ENCODE measurements around the gene GRB2. TPM values are rescaled to one million over a fixed set of nuclear protein-coding genes. Genes with fewer than 3 reads are reported as not detected.
"Not testable (repeated sequence)": the region's sequence is repeated elsewhere in the genome, so short reads cannot be mapped to it uniquely, and the experiment has no call there.

GRB2 gene
- total and polyA plus RNA-seq, 5 donors from 2014 or later, result 131 to 152 (median 141) TPM

DNA sequence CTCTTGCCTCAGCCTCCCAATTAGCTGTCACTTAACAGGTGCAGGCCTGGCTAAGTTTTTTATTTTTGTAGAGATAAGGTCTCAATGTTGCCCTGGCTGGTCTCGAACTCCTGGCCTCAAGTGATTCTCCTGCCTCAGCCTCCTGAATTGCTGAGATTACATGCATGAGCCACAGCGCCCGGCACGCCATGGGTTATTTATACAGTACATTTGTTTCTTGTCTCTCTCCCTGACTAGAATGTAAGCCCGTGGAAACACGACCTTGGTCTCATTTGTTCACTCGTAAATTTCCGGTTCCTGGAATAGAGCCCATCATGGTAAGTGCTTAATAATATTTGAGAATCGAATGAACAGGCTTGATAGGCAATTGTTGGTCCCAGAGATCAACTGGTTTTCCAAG is 118.3 kb downstream of the GRB2 start:
- Histone ChIP-seq H3K27me3 (ENCODE audit: control insufficient read depth, insufficient read depth, low read length) (no peaks in the 10 kb centered on the region), H3K36me3 (ENCODE audit: control insufficient read depth, insufficient read depth, low read length) (peaks cover 14% of the 10 kb centered on the region), H3K4me3 (ENCODE audit: low read depth, low read length) (no peak overlapping the region), H3K27ac (ENCODE audit: insufficient read depth, low read length, poor library complexity, severe bottlenecking) (no peak overlapping the region), H3K4me1 (ENCODE audit: control insufficient read depth, insufficient read depth, low read length, poor library complexity, severe bottlenecking) (peaks cover 15% of the 10 kb centered on the region), H3K9me3 (ENCODE audit: control insufficient read depth in 2 of 2, low read length in 2 of 2) (no peaks in the 10 kb centered on the region)
- DNase-seq (no peak), ATAC-seq (ENCODE audit: low read depth in 2 of 2) (no peak)
- Mint-ChIP-seq H3K27me3 (no peaks in the 10 kb centered on the region), H3K9me3 (no peaks in the 10 kb centered on the region), H3K4me1 (peaks cover 4 to 21% (median 12%) of the 10 kb centered on the region in 4 donors), H3K36me3 (peaks cover 6% of the 10 kb centered on the region), H3K4me3 (peak overlapping the region in 2 of 4 donors; percentile 16 to 75), H3K27ac (peak overlapping the region in 2 of 3 donors; percentile 31 to 74)

DNA sequence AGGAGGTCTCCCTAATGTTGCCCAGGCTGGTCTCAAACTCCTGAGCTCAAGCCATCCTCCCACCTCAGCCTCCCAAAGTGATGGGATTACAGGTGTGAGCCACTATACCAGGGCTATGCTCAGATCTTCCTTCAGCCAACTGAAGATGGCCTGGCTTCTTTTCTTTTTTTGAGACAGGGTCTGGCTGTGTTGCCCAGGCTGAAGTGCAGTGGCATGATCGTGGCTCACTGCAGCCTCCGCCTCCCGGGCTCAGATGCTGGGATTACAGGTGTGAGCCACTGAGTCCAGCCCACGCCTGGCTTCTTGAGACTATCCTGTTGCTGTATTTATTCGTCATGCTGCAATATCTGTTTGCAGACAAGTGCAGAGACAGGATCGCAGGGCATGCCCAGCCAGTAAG is 120.4 kb downstream of the GRB2 start:
- no peak overlapping the region for H3K4me3 ChIP-seq (ENCODE audit: low read depth, low read length)
- Mint-ChIP-seq H3K9me3 (no peaks in the 10 kb centered on the region), H3K27ac (no peak overlapping the region), H3K4me1 (peaks cover 4 to 20% (median 11%) of the 10 kb centered on the region in 4 donors), H3K36me3 (peaks cover 11% of the 10 kb centered on the region), H3K4me3 (peak overlapping the region in 1 of 4 donors; percentile 24), H3K27me3 (no peaks in the 10 kb centered on the region)
- H3K36me3 ChIP-seq (ENCODE audit: control insufficient read depth, insufficient read depth, low read length), result peaks cover 18% of the 10 kb centered on the region
- DNase-seq (no peak), ATAC-seq (ENCODE audit: low read depth in 2 of 2) (no peak)
- H3K27ac ChIP-seq (ENCODE audit: insufficient read depth, low read length, poor library complexity, severe bottlenecking), result no peak overlapping the region
- H3K9me3 ChIP-seq (ENCODE audit: control insufficient read depth in 2 of 2, low read length in 2 of 2), result no peaks in the 10 kb centered on the region
- no peaks in the 10 kb centered on the region for H3K27me3 ChIP-seq (ENCODE audit: control insufficient read depth, insufficient read depth, low read length)
- peaks cover 10% of the 10 kb centered on the region for H3K4me1 ChIP-seq (ENCODE audit: control insufficient read depth, insufficient read depth, low read length, poor library complexity, severe bottlenecking)

DNA sequence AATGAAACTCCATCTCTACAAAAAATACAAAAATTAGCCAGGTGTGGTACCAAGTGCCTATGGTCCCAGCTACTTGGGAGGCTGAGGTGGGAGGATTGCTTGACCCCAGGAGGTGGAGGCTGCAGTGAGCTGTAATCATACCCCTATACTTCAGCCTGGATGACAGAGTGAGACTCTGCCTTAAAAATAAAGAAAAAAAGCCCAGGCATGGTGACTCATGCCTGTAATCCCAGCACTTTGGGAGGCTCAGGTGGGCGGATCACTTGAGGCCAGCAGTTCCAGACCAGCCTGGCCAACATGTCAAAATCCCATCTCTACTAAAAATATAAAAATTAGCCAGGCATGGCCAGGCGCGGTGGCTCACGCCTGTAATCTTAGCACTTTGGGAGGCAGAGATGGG is 125.3 kb downstream of the GRB2 start:
- not testable (repeated sequence) for H3K27ac ChIP-seq (ENCODE audit: insufficient read depth, low read length, poor library complexity, severe bottlenecking); ATAC-seq (ENCODE audit: low read depth in 2 of 2); H3K4me3 ChIP-seq (ENCODE audit: low read depth, low read length); H3K27me3 Mint-ChIP-seq; H3K4me1 Mint-ChIP-seq; H3K4me3 Mint-ChIP-seq; H3K27me3 ChIP-seq (ENCODE audit: control insufficient read depth, insufficient read depth, low read length); H3K36me3 ChIP-seq (ENCODE audit: control insufficient read depth, insufficient read depth, low read length); H3K4me1 ChIP-seq (ENCODE audit: control insufficient read depth, insufficient read depth, low read length, poor library complexity, severe bottlenecking); DNase-seq; H3K9me3 Mint-ChIP-seq; H3K9me3 ChIP-seq (ENCODE audit: control insufficient read depth in 2 of 2, low read length in 2 of 2); H3K27ac Mint-ChIP-seq
- peaks cover 11% of the 10 kb centered on the region for H3K36me3 Mint-ChIP-seq

DNA sequence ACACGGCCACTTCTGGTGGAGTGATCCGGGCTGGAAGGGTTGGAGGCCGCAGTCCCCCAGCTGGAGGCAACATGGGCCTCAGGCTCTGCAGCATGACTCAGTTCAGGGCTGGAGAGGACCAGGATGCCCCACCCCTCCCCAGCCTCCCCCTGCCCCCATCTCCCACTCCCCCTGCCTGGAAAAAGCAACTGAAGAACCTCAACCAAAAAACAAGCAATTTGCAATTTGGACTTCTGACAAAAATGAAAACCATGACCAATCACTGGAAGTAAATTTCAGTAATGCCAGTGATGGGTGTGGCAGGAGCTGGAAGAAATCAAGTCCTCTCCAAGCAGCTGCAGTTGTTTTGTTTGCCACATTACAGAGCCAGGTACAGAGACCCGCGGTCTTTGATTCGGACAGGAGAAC is 127.8 kb downstream of the GRB2 start:
- Mint-ChIP-seq H3K9me3 (peaks cover 0 to 2% (median 0%) of the 10 kb centered on the region in 7 donors), H3K36me3 (peaks cover 8% of the 10 kb centered on the region), H3K27me3 (no peaks in the 10 kb centered on the region), H3K4me3 (no peak overlapping the region), H3K27ac (no peak overlapping the region), H3K4me1 (peaks cover 0 to 16% (median 2%) of the 10 kb centered on the region in 4 donors)
- no peak overlapping the region for H3K27ac ChIP-seq (ENCODE audit: insufficient read depth, low read length, poor library complexity, severe bottlenecking)
- H3K4me3 ChIP-seq (ENCODE audit: low read depth, low read length), result no peak overlapping the region
- DNase-seq, result no peak
- H3K9me3 ChIP-seq (ENCODE audit: control insufficient read depth in 2 of 2, low read length in 2 of 2), result no peaks in the 10 kb centered on the region
- ATAC-seq (ENCODE audit: low read depth in 2 of 2), result no peak
- H3K27me3 ChIP-seq (ENCODE audit: control insufficient read depth, insufficient read depth, low read length), result no peaks in the 10 kb centered on the region
- peaks cover 3% of the 10 kb centered on the region for H3K4me1 ChIP-seq (ENCODE audit: control insufficient read depth, insufficient read depth, low read length, poor library complexity, severe bottlenecking)
- peaks cover 5% of the 10 kb centered on the region for H3K36me3 ChIP-seq (ENCODE audit: control insufficient read depth, insufficient read depth, low read length)

DNA sequence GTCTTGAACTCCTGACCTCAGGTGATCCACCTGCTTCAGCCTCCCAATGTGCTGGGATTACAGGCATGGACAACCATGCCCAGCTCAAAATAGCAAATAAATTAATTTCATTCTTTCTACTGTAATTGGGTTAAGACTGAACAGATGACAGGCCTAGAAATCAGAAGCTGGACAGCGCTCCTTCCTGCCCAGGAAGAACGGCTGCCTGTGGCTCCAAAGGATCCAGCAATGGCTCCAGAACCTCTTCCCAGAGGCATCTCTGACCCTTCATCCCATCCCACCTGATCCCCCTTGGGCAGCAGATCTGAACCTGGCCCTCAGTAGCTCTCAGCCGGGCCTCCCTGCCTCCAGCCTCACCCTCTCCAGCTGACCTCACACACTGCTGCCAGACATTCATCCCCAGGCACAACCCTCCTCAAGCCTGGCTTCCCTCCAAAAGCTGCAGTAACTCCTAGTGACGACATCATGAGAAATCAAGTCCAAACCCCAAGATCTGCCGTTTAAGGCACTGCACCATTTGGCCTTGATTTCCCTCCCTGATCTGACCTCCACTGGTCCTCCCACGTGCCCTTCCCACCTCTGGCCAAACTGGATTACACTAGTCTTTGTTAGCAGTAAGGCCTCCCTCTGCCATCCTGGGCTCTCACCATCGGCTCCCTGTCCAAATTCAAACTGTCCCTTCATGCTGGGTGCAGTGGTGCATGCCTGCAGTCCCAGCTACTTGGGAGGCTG is 131.3 kb downstream of the GRB2 start:
- Mint-ChIP-seq H3K27me3 (no peaks in the 10 kb centered on the region), H3K4me3 (peak overlapping the region in 3 of 4 donors; percentile 71 to 90 (median 86)), H3K4me1 (peaks cover 4 to 37% (median 8%) of the 10 kb centered on the region in 4 donors), H3K36me3 (peaks cover 4% of the 10 kb centered on the region), H3K27ac (peak overlapping the region in 1 of 3 donors; percentile 66), H3K9me3 (peaks cover 0 to 2% (median 0%) of the 10 kb centered on the region in 7 donors)
- no peaks in the 10 kb centered on the region for H3K9me3 ChIP-seq (ENCODE audit: control insufficient read depth in 2 of 2, low read length in 2 of 2)
- peaks cover 2% of the 10 kb centered on the region for H3K36me3 ChIP-seq (ENCODE audit: control insufficient read depth, insufficient read depth, low read length)
- H3K4me1 ChIP-seq (ENCODE audit: control insufficient read depth, insufficient read depth, low read length, poor library complexity, severe bottlenecking), result peaks cover 28% of the 10 kb centered on the region
- peak overlapping the region; percentile 14 for H3K27ac ChIP-seq (ENCODE audit: insufficient read depth, low read length, poor library complexity, severe bottlenecking)
- H3K4me3 ChIP-seq (ENCODE audit: low read depth, low read length), result no peak overlapping the region
- DNase-seq (no peak), ATAC-seq (ENCODE audit: low read depth in 2 of 2) (no peak)
- H3K27me3 ChIP-seq (ENCODE audit: control insufficient read depth, insufficient read depth, low read length), result no peaks in the 10 kb centered on the region

DNA sequence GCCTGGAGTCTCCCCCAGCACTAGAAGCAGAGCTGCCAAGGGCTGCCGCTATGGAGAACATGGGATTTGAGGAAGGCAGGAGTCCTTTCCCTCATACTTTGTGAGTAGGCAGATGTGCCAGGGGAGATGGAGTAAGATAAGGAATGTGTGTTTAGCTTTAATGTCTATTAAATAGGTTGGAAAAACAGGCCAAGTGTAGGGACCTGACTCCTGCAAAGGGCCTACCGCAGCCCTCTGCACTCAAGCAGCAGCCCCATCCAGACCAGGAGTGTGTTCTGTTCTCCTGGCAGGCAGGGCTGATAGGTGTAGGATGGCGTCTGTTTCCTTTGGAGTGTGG is 132.7 kb downstream of the GRB2 start:
- H3K27ac ChIP-seq (ENCODE audit: insufficient read depth, low read length, poor library complexity, severe bottlenecking), result peak overlapping the region; percentile 29
- ATAC-seq (ENCODE audit: low read depth in 2 of 2) (no peak), DNase-seq (no peak)
- peaks cover 28% of the 10 kb centered on the region for H3K4me1 ChIP-seq (ENCODE audit: control insufficient read depth, insufficient read depth, low read length, poor library complexity, severe bottlenecking)
- no peaks in the 10 kb centered on the region for H3K9me3 ChIP-seq (ENCODE audit: control insufficient read depth in 2 of 2, low read length in 2 of 2)
- Mint-ChIP-seq H3K4me3 (peak overlapping the region; percentile 68 to 90 (median 82)), H3K27me3 (no peaks in the 10 kb centered on the region), H3K27ac (peak overlapping the region in 1 of 3 donors; percentile 90), H3K9me3 (peaks cover 0 to 2% (median 0%) of the 10 kb centered on the region in 7 donors), H3K36me3 (peaks cover 4% of the 10 kb centered on the region), H3K4me1 (peaks cover 4 to 45% (median 12%) of the 10 kb centered on the region in 4 donors)
- H3K36me3 ChIP-seq (ENCODE audit: control insufficient read depth, insufficient read depth, low read length), result no peaks in the 10 kb centered on the region
- H3K4me3 ChIP-seq (ENCODE audit: low read depth, low read length), result no peak overlapping the region
- H3K27me3 ChIP-seq (ENCODE audit: control insufficient read depth, insufficient read depth, low read length), result no peaks in the 10 kb centered on the region

DNA sequence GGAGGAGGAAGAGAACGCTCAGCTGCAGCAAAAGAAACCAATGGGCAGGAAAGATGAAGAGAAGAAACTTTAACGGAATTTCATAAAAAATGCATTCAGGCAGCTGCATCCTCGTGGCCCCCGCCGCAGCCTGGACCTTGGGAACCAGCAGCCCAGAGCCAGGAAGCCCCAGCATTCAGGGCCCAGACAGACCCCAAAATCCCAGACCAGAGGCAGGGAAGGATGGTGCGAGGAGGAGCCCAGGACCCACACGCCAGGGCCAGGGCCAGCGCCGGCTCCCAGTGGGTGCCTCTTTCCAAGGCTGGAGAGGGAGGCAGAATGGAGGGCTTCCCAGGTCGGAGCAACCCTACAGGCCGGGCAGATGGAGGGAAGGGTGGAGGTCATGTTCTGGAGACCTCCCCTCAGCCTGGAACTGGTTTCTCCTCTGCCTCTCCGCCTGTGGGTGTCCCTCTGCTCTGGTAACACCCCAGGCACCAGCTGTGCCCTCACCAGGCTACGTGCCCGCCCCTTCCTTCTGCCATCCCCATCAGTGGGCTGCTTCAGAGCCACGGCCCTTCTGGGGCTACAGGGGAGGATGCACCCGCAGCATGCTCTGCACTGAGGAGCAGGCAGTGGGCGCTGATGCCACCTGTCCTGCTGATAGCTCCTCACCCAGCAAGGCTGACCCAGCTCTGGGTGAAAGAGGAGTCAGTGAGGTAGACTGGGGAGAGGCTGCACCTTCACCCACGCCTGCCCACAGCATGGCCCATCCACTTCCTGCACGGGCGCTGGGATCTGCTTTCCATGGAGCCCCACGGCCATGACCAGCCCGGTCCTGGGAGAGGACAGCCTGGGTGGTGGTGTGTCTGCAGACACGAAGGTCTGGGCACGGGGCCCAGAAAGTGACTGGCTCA is 133.3 kb downstream of the GRB2 start:
- H3K4me3 ChIP-seq (ENCODE audit: low read depth, low read length), result peak overlapping the region; percentile 67
- ATAC-seq (ENCODE audit: low read depth in 2 of 2), result no peak

More for the DNA sequence above, 133.3 kb downstream of the GRB2 start:
- Mint-ChIP-seq H3K27ac (peak overlapping the region; percentile 77 to 90 (median 90)), H3K4me3 (peak overlapping the region; percentile 77 to 90 (median 87)), H3K4me1 (peaks cover 4 to 46% (median 12%) of the 10 kb centered on the region in 4 donors), H3K27me3 (no peaks in the 10 kb centered on the region), H3K36me3 (peaks cover 4% of the 10 kb centered on the region), H3K9me3 (peaks cover 0 to 2% (median 0%) of the 10 kb centered on the region in 7 donors)
- Histone ChIP-seq H3K9me3 (ENCODE audit: control insufficient read depth in 2 of 2, low read length in 2 of 2) (no peaks in the 10 kb centered on the region), H3K4me1 (ENCODE audit: control insufficient read depth, insufficient read depth, low read length, poor library complexity, severe bottlenecking) (peaks cover 28% of the 10 kb centered on the region), H3K27me3 (ENCODE audit: control insufficient read depth, insufficient read depth, low read length) (no peaks in the 10 kb centered on the region), H3K27ac (ENCODE audit: insufficient read depth, low read length, poor library complexity, severe bottlenecking) (peak overlapping the region; percentile 86), H3K36me3 (ENCODE audit: control insufficient read depth, insufficient read depth, low read length) (peaks cover 1% of the 10 kb centered on the region)
- no peak for DNase-seq

Measured in CD4-positive, CD25-positive, alpha-beta regulatory T cell (primary cell).